Measurements from ENCODE around the gene CLSTN1.

GRCh38 chr1:9844106-9844505, 20.3 kb upstream of the CLSTN1 start:
- no peak for TF ChIP-seq CTCF (IDR thresholded peaks at IDR 0.05 in 8 of 11, conservative IDR thresholded peaks at IDR 0.05 in 3 of 11)
- no peak for TF ChIP-seq POLR2A (IDR thresholded peaks at IDR 0.05)

All from spleen (tissue), 7 donors.